B cell (primary cell): Measurements from ENCODE around the gene H1-8.

Source experiments
- EZH2 ChIP-seq: IDR thresholded peaks from 2 replicates; pipeline ENCODE4 v1.6.1; 2012; ENCODE audit warnings: borderline replicate concordance, low read depth, mild to moderate bottlenecking, moderate library complexity, low read length; ENCODE audit not compliant: insufficient read depth, poor library complexity, severe bottlenecking
- TF ChIP-seq, protein P1 (sequence below): fragments of 200-600 bp; IDR thresholded peaks from one replicate; pipeline ENCODE4 v1.8.0; 2022; ENCODE audit warnings: antibody characterized with exemption, mild to moderate bottlenecking

DNA sequence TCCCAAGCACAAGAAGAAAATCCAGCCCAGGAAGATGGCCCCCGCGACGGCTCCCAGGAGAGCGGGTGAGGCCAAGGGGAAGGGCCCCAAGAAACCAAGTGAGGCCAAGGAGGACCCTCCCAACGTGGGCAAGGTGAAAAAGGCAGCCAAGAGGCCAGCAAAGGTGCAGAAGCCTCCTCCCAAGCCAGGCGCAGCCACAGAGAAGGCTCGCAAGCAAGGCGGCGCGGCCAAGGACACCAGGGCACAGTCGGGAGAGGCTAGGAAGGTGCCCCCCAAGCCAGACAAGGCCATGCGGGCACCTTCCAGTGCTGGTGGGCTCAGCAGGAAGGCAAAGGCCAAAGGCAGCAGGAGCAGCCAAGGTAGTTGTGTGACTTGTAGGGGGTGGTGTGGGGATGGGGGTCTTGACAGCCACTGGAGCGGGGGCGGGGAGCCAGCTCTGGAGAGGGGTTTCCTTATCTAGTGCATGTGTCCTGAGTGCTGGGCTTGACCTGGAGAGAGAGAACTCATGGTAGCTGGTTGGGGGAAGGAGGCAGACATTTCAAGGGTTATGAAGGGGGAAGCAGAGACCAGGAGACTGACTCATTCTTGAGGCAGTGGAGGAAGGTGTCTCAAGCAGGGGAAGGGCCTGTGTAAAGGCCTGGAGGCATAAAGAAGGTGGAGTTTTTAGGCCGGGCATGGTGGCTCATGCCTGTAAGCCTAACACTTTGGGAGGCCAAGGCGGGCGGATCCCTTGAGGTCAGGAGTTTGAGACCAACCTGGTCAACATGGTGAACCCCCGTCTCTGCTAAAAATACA lies 6.2 kb downstream of the H1-8 start:
- TF ChIP-seq, protein P1, sequence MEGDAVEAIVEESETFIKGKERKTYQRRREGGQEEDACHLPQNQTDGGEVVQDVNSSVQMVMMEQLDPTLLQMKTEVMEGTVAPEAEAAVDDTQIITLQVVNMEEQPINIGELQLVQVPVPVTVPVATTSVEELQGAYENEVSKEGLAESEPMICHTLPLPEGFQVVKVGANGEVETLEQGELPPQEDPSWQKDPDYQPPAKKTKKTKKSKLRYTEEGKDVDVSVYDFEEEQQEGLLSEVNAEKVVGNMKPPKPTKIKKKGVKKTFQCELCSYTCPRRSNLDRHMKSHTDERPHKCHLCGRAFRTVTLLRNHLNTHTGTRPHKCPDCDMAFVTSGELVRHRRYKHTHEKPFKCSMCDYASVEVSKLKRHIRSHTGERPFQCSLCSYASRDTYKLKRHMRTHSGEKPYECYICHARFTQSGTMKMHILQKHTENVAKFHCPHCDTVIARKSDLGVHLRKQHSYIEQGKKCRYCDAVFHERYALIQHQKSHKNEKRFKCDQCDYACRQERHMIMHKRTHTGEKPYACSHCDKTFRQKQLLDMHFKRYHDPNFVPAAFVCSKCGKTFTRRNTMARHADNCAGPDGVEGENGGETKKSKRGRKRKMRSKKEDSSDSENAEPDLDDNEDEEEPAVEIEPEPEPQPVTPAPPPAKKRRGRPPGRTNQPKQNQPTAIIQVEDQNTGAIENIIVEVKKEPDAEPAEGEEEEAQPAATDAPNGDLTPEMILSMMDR = no peak
- no peak for TF ChIP-seq EZH2
